Breast epithelium (tissue), 3 donors: Measurements from ENCODE around the gene ARHGEF28.

Experiments
- POLR2A ChIP-seq: fragments of 450-650 bp; IDR thresholded peaks from one replicate; pipeline ENCODE4 v1.6.1; 2016; ENCODE audit warnings: antibody characterized with exemption, mild to moderate bottlenecking, moderate library complexity
- TF ChIP-seq, protein P1 (sequence below), 3 donors: fragments of 450-650 bp; IDR thresholded peaks; one replicate each; pipeline ENCODE4 v1.5.1; 2016 to 2017; ENCODE audit warnings: antibody characterized with exemption in 3 of 3, mild to moderate bottlenecking in 3 of 3, moderate library complexity in 3 of 3

DNA sequence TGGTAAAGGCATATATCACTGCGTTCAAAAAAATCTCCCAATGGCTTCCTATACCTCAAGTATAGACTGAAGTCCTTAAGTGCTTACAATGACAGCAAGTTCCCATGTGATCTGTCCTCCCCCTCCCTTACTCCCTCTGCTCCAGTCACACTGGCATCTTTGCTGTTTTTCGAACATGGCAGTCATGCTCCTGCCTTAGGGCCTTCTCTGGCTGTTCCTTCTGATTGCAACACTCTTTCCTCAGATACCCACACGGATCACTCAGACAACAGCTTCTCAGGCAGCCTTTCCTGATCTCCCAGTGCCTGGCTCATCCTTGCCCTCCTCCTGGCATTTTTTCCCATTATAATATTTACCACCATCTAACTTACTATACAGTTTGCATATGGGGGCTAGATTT lies 232.8 kb downstream of the ARHGEF28 start:
- TF ChIP-seq POLR2A, result no peak
- TF ChIP-seq, protein P1, sequence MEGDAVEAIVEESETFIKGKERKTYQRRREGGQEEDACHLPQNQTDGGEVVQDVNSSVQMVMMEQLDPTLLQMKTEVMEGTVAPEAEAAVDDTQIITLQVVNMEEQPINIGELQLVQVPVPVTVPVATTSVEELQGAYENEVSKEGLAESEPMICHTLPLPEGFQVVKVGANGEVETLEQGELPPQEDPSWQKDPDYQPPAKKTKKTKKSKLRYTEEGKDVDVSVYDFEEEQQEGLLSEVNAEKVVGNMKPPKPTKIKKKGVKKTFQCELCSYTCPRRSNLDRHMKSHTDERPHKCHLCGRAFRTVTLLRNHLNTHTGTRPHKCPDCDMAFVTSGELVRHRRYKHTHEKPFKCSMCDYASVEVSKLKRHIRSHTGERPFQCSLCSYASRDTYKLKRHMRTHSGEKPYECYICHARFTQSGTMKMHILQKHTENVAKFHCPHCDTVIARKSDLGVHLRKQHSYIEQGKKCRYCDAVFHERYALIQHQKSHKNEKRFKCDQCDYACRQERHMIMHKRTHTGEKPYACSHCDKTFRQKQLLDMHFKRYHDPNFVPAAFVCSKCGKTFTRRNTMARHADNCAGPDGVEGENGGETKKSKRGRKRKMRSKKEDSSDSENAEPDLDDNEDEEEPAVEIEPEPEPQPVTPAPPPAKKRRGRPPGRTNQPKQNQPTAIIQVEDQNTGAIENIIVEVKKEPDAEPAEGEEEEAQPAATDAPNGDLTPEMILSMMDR (IDR thresholded peaks at IDR 0.05), result no peak
